Bronchial epithelial cell (primary cell): ENCODE data around the gene VGF. TPM values are rescaled to one million over a fixed set of nuclear protein-coding genes. Genes with fewer than 3 reads are reported as not detected.
A peak's percentile ranks its signal among the peaks of the same experiment; 100 is the strongest.
"Not testable (repeated sequence)": the region's sequence is repeated elsewhere in the genome, so short reads cannot be mapped to it uniquely, and the experiment has no call there.

ENCODE experiments used
- DNase-seq: peaks from one replicate; pipeline ENCODE4 v3.0.0-alpha.2; 2010; ENCODE audit warnings: low read depth
- FAIRE-seq: peaks from 2 replicates; lab custom pipeline; 2011; peaks lifted over from hg19 to GRCh38; lab: Jason Lieb, UNC
- H3K27me3 ChIP-seq: 2 replicates; pipeline ENCODE4 v1.5.1; 2011; ENCODE audit warnings: low read length; ENCODE audit not compliant: control insufficient read depth, insufficient read depth
- H3K36me3 ChIP-seq: 2 replicates; pipeline ENCODE4 v1.5.1; 2011; ENCODE audit warnings: low read length; ENCODE audit not compliant: control insufficient read depth, insufficient read depth
- H3K4me3 ChIP-seq: 2 replicates; pipeline ENCODE4 v1.5.1; 2011; ENCODE audit warnings: mild to moderate bottlenecking, low read depth, low read length, control low read depth
- CTCF ChIP-seq: IDR thresholded peaks from 2 replicates; pipeline ENCODE4 v1.5.1; 2011; ENCODE audit warnings: mild to moderate bottlenecking, moderate library complexity, low read length, control low read depth, inconsistent platforms; ENCODE audit not compliant: insufficient read depth, severe bottlenecking
- total RNA-seq: library from RNA; depleted of rRNA; stranded (reverse); fragments of >200 nt; gene quantifications from 2 replicates; pipeline ENCODE4 v1.2.1, GENCODE V29; 2014

VGF gene
- total RNA-seq, 1 donor from 2014 or later = not detected

DNA sequence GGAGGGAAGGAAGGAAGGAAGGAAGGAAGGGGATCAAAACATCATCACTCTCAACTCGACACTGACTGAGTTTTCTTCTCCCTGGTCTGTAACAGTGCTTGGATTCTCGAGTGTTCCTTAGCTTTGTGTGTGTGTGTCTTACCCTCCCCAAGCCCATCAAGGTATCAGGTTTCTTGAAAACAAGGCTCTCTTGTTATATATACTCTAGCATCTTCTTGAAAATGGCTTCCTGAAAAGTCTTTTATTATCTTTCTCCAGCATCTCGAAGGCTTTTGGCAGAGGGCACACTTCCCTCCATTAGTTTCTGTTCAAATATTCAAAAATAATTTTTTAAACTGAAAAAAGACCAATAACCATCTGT lies 25.1 kb downstream of the VGF start:
- Histone ChIP-seq H3K4me3 (no peak overlapping the region), H3K36me3 (peaks cover 9% of the 10 kb centered on the region), H3K27me3 (no peaks in the 10 kb centered on the region)
- DNase-seq (no peak), FAIRE-seq (no peak)
- TF ChIP-seq CTCF = no peak

- no peaks in the 10 kb centered on the region for H3K27me3 ChIP-seq
- no peak overlapping the region for H3K4me3 ChIP-seq
- TF ChIP-seq CTCF = peak; percentile 63
- FAIRE-seq = no peak
- peak; percentile 97 for DNase-seq
- peaks cover 13% of the 10 kb centered on the region for H3K36me3 ChIP-seq
Observed at GRCh38 chr7:101138213-101138870, 27.0 kb downstream of the VGF start.

GRCh38 chr7:101137651-101138212 lies 27.6 kb downstream of the VGF start:
- TF ChIP-seq CTCF = no peak
- H3K27me3 ChIP-seq = no peaks in the 10 kb centered on the region
- no peak overlapping the region for H3K4me3 ChIP-seq
- H3K36me3 ChIP-seq = peaks cover 13% of the 10 kb centered on the region
- FAIRE-seq = no peak
- DNase-seq = no peak

- H3K36me3 ChIP-seq = peaks cover 30% of the 10 kb centered on the region
- no peak overlapping the region for H3K4me3 ChIP-seq
- H3K27me3 ChIP-seq = no peaks in the 10 kb centered on the region
- FAIRE-seq = no peak
- no peak for TF ChIP-seq CTCF
- no peak for DNase-seq
Observed at GRCh38 chr7:101134399-101134980, 30.9 kb downstream of the VGF start.

DNA sequence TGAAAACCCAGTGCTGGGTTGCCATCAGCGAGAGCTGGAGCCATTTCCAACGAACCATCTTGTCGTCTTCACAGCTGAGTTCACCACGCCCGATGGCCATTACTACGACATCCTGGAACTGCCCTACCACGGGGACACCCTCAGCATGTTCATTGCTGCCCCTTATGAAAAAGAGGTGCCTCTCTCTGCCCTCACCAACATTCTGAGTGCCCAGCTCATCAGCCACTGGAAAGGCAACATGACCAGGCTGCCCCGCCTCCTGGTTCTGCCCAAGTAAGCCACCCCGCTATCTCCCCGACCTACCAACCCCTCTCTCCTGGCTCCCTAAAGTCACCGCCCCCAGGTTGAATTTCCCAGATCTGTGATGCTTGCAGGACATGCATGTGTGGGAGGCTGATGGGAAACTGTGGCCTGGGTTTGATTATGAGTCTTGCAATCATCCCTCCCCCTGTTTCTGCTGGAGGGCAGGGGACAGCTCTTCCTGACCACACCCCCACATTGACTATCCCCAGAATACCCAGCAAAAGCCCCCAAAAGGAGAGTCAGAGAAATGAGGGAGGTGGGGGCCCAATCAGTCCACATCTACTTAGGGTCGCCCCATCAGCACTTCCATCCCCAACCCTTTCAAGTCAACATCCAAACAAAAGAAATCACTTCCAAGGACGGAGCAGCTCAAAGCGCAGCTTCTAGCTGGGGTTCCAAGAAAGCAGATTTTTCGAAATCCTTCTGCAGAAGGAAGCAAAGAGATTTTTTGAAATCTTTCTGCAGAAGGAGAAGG lies 31.6 kb downstream of the VGF start:
- DNase-seq (no peak), FAIRE-seq (no peak)
- Histone ChIP-seq H3K36me3 (peaks cover 32% of the 10 kb centered on the region), H3K4me3 (no peak overlapping the region), H3K27me3 (no peaks in the 10 kb centered on the region)
- TF ChIP-seq CTCF = no peak

- FAIRE-seq = not testable (repeated sequence)
- H3K36me3 ChIP-seq = peaks cover 38% of the 10 kb centered on the region
Observed at GRCh38 chr7:101132626-101133600, 32.5 kb downstream of the VGF start.

More at GRCh38 chr7:101132626-101133600, 32.5 kb downstream of the VGF start:
- not testable (repeated sequence) for H3K4me3 ChIP-seq, DNase-seq, H3K27me3 ChIP-seq
